WTC11 (cell line): ENCODE data around the gene PCNX4.

Experiments used
- CTCF ChIP-seq: fragments of 200-600 bp; IDR thresholded peaks from 2 replicates; pipeline ENCODE4 v1.8.0; 2022; ENCODE audit warnings: antibody characterized with exemption
- E2F4 ChIP-seq: sonication (generic); formaldehyde crosslinking; IDR thresholded peaks from 2 replicates; pipeline ENCODE4 v1.8.1; 2022; ENCODE audit warnings: low read depth, mild to moderate bottlenecking, moderate library complexity, missing genetic modification reagents, borderline replicate concordance
- ESRRA ChIP-seq: sonication (generic); formaldehyde crosslinking; IDR thresholded peaks from 2 replicates; pipeline ENCODE4 v1.8.1; 2022; ENCODE audit warnings: mild to moderate bottlenecking, missing genetic modification reagents, borderline replicate concordance
- ETV6 ChIP-seq: sonication (generic); formaldehyde crosslinking; IDR thresholded peaks from 2 replicates; pipeline ENCODE4 v1.8.1; 2022; ENCODE audit warnings: mild to moderate bottlenecking, missing genetic modification reagents
- IRF2 ChIP-seq: sonication (generic); formaldehyde crosslinking; IDR thresholded peaks from 2 replicates; pipeline ENCODE4 v1.8.0; 2022; ENCODE audit warnings: low read depth, missing genetic modification reagents, borderline replicate concordance
- MAX ChIP-seq: sonication (generic); formaldehyde crosslinking; IDR thresholded peaks from 2 replicates; pipeline ENCODE4 v1.8.0; 2022; ENCODE audit warnings: mild to moderate bottlenecking, missing genetic modification reagents
- NFYB ChIP-seq: sonication (generic); formaldehyde crosslinking; conservative IDR thresholded peaks from 2 replicates; pipeline ENCODE4 v1.8.0; 2022; ENCODE audit warnings: low read depth, missing genetic modification reagents
- NR3C1 ChIP-seq: sonication (generic); formaldehyde crosslinking; conservative IDR thresholded peaks from 2 replicates; pipeline ENCODE4 v1.8.1; 2023; ENCODE audit warnings: low read depth, mild to moderate bottlenecking, missing genetic modification reagents
- PRDM15 ChIP-seq: sonication (generic); formaldehyde crosslinking; IDR thresholded peaks from 2 replicates; pipeline ENCODE4 v1.8.0; 2022; ENCODE audit warnings: missing genetic modification reagents
- RELA ChIP-seq: sonication (generic); formaldehyde crosslinking; IDR thresholded peaks from 2 replicates; pipeline ENCODE4 v1.8.1; 2022; ENCODE audit warnings: missing genetic modification reagents, mild to moderate bottlenecking, borderline replicate concordance
- USF1 ChIP-seq: sonication (generic); formaldehyde crosslinking; IDR thresholded peaks from 2 replicates; pipeline ENCODE4 v1.8.0; 2022; ENCODE audit warnings: mild to moderate bottlenecking, missing genetic modification reagents
- USF2 ChIP-seq: sonication (generic); formaldehyde crosslinking; IDR thresholded peaks from 2 replicates; pipeline ENCODE4 v1.8.1; 2023; ENCODE audit warnings: mild to moderate bottlenecking, missing genetic modification reagents, moderate library complexity
- ZNF138 ChIP-seq: sonication (generic); formaldehyde crosslinking; conservative IDR thresholded peaks from 2 replicates; pipeline ENCODE4 v1.8.1; 2022; ENCODE audit warnings: mild to moderate bottlenecking, moderate library complexity, missing genetic modification reagents
- ZNF425 ChIP-seq: fragments of 250-450 bp; sonication (Bioruptor Pico); conservative IDR thresholded peaks from 2 replicates; pipeline ENCODE4 v1.9.0; 2021; ENCODE audit warnings: mild to moderate bottlenecking

GRCh38 chr14:60106339-60106738 lies 14.6 kb downstream of the PCNX4 start:
- no peak for TF ChIP-seq IRF2
- no peak for TF ChIP-seq CTCF
- no peak for TF ChIP-seq NFYB (CRISPR knock-in tag)
- no peak for TF ChIP-seq NR3C1 (CRISPR knock-in tag)
- TF ChIP-seq USF2 (CRISPR knock-in tag), result no peak
- TF ChIP-seq RELA, result no peak
- no peak for TF ChIP-seq E2F4 (CRISPR knock-in tag)
- TF ChIP-seq MAX (CRISPR knock-in tag), result no peak
- no peak for TF ChIP-seq PRDM15 (CRISPR knock-in tag)
- TF ChIP-seq ETV6 (CRISPR knock-in tag), result no peak
- TF ChIP-seq ESRRA (CRISPR knock-in tag), result no peak
- no peak for TF ChIP-seq ZNF425 (CRISPR knock-in tag)
- TF ChIP-seq ZNF138 (CRISPR knock-in tag), result no peak
- no peak for TF ChIP-seq USF1 (CRISPR knock-in tag)
